ENCODE results near the gene SCUBE1.

DNA sequence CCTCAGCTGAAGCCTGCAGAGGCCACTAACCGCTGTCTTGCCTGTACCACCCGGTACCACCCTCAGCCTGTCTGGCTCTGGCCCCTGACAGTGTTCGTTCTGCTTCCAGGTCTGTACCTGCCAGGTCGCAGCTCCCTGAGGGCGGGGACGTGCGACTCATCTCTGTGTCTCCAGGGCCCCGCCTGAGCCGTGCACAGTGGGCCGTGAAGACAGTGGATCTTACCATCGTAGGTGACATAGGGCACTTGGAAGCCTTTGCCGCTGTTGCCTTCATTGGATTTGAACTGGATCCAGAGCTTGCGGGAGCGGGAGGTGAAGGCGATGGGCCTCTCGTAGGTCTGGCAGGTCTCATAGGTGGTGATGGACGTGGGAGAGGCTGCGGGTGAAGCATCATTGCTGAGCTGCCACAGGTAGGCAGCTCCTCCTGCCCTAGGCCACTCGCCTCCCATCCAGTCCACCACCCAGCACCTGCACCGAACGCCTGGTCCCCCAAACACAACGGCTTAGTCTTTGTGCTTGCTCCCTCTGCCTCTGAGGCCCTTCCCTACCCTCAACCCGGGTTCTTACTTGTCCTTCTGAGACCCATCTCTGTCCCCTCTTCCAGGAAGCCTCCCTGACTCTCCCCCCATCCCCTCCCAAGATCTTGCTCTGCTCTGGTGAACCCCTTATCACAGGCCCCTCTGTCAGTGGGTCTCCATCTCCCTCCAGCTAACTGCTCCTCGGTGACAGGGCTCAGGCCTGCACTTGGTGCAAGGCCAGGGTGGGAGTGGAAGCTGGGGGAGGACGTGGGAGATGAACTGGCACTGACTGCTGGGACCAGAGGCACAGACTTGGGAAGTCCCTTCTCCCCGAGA lies 135.1 kb downstream of the SCUBE1 start:
- TF ChIP-seq CTCF (IDR thresholded peaks at IDR 0.05) = no peak
- TF ChIP-seq POLR2A (IDR thresholded peaks at IDR 0.05) = no peak
